Tibial artery (tissue), 4 donors: ENCODE results near the gene GPAT2.
"Not testable (repeated sequence)": the region's sequence is repeated elsewhere in the genome, so short reads cannot be mapped to it uniquely, and the experiment has no call there.

Experiments used
- DNase-seq, 2 donors: peaks; one replicate each; pipeline ENCODE4 v3.0.0-alpha.2; 2019
- H3K27ac ChIP-seq, 2 donors: fragments of 200-600 bp; sonication (generic) in 1 of 2; 1 replicate in 1 of 2; 2 replicates in 1 of 2; pipeline ENCODE4 v1.5.1; 2018 to 2019; ENCODE audit warnings: mild to moderate bottlenecking in 1 of 2
- H3K27me3 ChIP-seq, 2 donors: fragments of 200-600 bp; sonication (generic) in 1 of 2; one replicate each; pipeline versions ENCODE4 v1.5.1 to v1.6.0; 2016 to 2019
- H3K36me3 ChIP-seq, 3 donors: fragments of 200-600 bp; sonication (generic) in 2 of 3; one replicate each; pipeline ENCODE4 v1.5.1; 2016 to 2019; ENCODE audit warnings: mild to moderate bottlenecking in 2 of 3
- H3K4me1 ChIP-seq, 4 donors: fragments of 200-600 bp; sonication (generic) in 2 of 4; 1 replicate in 3 of 4; 2 replicates in 1 of 4; pipeline ENCODE4 v1.5.1; 2016 to 2019
- H3K4me3 ChIP-seq, 2 donors: fragments of 200-600 bp; sonication (generic) in 1 of 2; 1 replicate in 1 of 2; 2 replicates in 1 of 2; pipeline ENCODE4 v1.5.1; 2018 to 2019; ENCODE audit warnings: mild to moderate bottlenecking in 2 of 2
- H3K9me3 ChIP-seq, 3 donors: fragments of 200-600 bp; sonication (generic) in 1 of 3; one replicate each; pipeline ENCODE4 v1.5.1; 2016 to 2019
- intact Hi-C: fragments of 100-400 bp; cut with DNase I; formaldehyde crosslinking; loops from one replicate; pipeline ENCODE4 v1.15.0; 2023; ENCODE audit warnings: low total_unique reads
- TF ChIP-seq, protein P1 (sequence below), 2 experiments: fragments of 200-600 bp in 1 of 2; fragments of 450-650 bp in 1 of 2; IDR thresholded peaks; one replicate each; pipeline ENCODE4 v1.5.1; 2017 to 2019; ENCODE audit warnings: antibody characterized with exemption in 2 of 2, mild to moderate bottlenecking in 1 of 2, moderate library complexity in 1 of 2

Gene GPAT2

DNA sequence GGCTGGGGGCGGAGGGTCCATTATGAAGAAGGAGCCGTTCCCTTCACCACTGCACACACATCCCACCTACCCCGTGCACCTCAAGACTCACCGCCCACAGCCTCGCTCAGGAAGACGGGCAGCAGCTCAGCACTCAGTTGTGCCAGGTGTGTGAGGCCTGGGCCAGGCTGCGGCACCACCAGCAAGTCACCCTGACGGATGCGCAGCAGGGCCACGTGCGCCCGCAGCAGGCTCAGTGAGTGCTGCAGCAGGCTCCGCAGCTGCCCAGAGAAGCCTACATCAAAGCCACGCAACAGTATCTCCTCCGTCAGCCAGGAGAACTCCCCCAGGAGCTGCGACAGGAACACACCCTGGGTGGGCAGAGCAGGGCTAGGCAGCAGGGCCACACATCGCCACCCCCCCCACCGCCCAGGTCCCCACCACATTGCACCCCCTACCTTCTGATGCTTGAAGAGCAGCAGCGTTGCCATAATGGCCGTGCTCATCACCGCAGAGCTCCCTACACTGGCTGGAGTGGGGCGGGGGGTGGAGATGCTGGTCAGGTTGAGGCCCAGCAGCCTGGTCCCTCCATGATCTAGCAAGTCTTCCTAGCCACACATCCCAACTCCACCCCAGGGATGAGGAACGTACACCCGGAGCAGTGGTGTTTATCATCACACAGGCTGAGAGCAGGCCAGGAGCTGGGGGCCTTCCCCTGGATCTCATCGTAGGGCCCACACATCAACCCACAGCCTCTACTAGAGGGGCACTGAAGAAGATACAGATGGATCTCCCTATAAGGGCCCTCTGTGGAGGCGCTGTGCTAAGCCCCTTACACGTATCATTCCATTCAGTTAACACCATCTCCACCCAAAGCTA lies 10.2 kb downstream of the GPAT2 start:
- no peak for DNase-seq
- no peak overlapping the region for H3K4me3 ChIP-seq
- no peaks in the 10 kb centered on the region for H3K27me3 ChIP-seq
- TF ChIP-seq, protein P1, sequence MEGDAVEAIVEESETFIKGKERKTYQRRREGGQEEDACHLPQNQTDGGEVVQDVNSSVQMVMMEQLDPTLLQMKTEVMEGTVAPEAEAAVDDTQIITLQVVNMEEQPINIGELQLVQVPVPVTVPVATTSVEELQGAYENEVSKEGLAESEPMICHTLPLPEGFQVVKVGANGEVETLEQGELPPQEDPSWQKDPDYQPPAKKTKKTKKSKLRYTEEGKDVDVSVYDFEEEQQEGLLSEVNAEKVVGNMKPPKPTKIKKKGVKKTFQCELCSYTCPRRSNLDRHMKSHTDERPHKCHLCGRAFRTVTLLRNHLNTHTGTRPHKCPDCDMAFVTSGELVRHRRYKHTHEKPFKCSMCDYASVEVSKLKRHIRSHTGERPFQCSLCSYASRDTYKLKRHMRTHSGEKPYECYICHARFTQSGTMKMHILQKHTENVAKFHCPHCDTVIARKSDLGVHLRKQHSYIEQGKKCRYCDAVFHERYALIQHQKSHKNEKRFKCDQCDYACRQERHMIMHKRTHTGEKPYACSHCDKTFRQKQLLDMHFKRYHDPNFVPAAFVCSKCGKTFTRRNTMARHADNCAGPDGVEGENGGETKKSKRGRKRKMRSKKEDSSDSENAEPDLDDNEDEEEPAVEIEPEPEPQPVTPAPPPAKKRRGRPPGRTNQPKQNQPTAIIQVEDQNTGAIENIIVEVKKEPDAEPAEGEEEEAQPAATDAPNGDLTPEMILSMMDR (IDR thresholded peaks at IDR 0.05): no peak
- H3K27ac ChIP-seq: no peak overlapping the region
- no peaks in the 10 kb centered on the region for H3K9me3 ChIP-seq
- H3K4me1 ChIP-seq: peaks cover 0 to 4% (median 0%) of the 10 kb centered on the region in 4 donors
- intact Hi-C loops: loop anchor here (10.0 kb wide), 2 partner anchors 90 to 490 kb away; partner anchors contain the start of gene ADRA2B
- peaks cover 0 to 4% (median 0%) of the 10 kb centered on the region in 3 donors for H3K36me3 ChIP-seq

DNA sequence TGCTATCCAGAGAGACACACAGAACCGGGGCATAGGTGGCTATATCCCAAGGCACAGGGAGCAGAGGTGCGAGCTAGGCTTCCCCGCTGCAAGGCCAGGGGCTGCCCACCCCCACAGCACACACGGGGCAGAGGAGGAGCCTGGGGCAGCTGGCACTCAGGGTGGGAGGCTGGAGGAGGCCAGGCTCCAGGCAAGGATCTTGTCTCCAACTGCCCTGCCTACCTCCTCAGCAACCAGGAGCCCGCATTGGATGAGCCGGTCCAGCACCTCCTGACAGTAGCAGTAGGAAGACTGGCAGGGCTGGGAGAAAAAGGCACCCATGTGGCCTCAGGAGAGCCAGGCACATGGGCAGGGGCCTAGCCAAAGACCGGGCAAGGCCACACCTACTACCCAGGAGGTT lies 11.0 kb downstream of the GPAT2 start:
- H3K9me3 ChIP-seq, H3K27ac ChIP-seq, H3K4me1 ChIP-seq, DNase-seq, H3K27me3 ChIP-seq, H3K4me3 ChIP-seq, H3K36me3 ChIP-seq: not testable (repeated sequence)
- intact Hi-C loops: loop anchor here (10.0 kb wide), 2 partner anchors 91 to 491 kb away; partner anchors contain the start of gene ADRA2B

DNA sequence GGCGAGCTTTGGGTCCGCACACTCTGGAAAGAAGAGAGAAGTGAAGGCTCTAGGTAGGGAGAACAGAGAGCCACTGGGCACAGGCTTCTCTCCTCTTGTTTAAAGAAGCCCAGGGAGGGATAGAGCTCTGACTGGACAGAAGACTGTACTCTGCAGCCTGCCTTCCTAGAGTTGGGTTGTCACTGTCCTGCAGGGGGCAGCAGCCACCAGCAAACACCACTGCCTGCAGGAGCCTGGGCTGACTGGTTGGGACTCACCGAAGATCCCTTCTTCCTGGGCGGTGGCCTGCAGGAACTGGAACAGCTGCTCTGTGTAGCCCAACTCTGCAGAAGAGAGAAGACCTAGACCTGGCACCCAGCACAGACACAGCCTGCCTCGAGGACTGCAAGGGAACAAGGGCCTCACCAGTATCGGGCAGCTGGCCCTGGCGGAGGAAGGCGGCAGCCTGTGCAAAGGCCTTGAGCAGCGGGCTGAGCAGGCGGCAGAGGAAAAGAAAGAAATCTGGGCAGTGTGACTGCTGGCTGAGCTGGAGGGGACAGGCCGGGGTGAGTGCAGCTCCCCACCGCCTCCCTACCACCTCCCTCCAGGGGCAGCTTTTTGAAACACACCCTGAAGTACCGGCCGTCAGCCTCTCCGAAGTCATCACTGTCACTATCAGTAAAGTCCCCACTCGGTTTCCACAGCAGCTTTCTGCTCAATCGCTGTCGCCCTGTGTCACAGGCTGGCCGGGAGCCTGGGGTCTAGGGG lies 11.8 kb downstream of the GPAT2 start:
- TF ChIP-seq, protein P1 (IDR thresholded peaks at IDR 0.05): peak; percentile 68 to 82
- not testable (repeated sequence) for H3K27me3 ChIP-seq, H3K36me3 ChIP-seq, H3K4me3 ChIP-seq, H3K4me1 ChIP-seq, H3K9me3 ChIP-seq, H3K27ac ChIP-seq
- DNase-seq: peak; percentile 78 to 86
- intact Hi-C loops: loop anchor here (10.0 kb wide), 2 partner anchors 92 to 492 kb away; partner anchors contain the start of gene ADRA2B

DNA sequence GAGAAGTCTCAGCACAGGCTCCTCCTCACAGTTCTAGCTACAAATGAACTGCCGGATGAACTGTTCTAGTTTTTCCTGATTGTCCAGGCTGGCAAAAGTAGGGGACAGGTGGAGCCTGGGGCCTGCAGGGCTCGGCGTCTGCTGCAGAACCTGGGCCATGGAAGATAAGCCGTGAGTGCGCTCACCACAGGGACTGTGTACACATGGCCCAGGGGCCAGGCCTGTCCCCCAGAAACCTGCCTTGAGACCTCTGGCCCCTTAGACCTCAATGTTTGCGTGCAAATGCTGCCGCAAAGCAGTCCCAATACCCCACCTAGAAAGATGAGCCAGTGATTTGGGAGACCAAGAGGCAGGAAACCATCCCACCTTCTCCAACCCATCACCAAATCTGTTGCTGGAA lies 12.6 kb downstream of the GPAT2 start:
- H3K27me3 ChIP-seq, H3K9me3 ChIP-seq, H3K36me3 ChIP-seq, H3K27ac ChIP-seq, DNase-seq, H3K4me3 ChIP-seq, H3K4me1 ChIP-seq: not testable (repeated sequence)
- intact Hi-C loops: loop anchor here (10.0 kb wide), 2 partner anchors 93 to 493 kb away; partner anchors contain the start of gene ADRA2B

DNA sequence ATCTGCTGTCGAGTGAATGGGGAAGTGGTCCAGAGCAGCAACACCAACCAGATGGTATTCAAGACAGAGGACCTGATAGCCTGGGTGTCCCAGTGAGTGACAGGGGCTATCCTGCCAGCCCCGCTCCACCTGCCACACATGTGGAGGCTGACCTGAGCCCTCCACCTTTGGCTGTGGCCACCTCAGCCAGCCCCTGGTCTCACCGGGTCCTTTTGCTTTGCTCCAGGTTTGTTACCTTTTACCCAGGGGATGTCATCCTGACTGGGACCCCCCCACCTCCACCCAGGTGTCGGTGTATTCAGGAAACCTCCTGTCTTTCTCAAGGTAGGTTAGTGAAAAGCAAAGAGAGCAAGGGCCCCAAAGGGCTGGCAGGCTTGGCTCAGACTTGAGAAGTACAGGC lies 13.6 kb downstream of the GPAT2 start:
- not testable (repeated sequence) for DNase-seq, H3K27ac ChIP-seq, H3K27me3 ChIP-seq, H3K4me3 ChIP-seq, H3K9me3 ChIP-seq, H3K36me3 ChIP-seq, H3K4me1 ChIP-seq
- intact Hi-C loops: loop anchor here (10.0 kb wide), 2 partner anchors 94 to 494 kb away; partner anchors contain the start of gene ADRA2B

DNA sequence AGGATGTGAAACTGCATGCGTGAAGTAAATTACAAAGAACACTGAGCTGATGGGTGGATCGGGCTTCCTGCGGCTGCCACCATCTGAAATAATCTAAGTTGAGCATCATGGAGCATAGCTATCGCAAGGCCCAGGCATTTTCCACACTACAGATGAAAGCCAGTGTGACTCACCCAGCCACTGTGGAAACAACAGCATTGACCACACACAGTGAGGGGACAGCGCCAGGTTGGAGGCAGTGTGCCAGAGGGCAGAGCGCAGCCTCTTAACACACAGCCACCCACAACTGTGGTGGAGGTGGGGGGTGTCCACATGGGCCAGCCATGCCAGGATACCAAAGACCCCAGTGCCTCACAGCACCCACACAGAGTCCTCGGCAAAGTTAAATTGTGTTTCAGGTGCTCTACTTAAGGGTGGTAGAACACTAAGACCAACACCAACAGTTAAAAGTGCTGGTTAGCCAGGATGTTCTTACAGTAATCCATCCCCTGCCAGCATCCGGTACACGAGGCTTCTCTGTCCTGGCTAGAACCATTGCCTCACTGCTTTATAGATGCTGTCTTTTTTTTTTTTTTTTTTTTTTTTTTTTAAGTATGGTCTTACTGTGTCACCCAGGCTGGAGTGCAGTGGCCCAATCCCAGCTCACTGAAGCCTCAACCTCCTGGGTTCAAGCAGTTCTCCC lies 14.7 kb downstream of the GPAT2 start:
- H3K4me3 ChIP-seq, H3K27ac ChIP-seq, H3K36me3 ChIP-seq, H3K4me1 ChIP-seq, DNase-seq, H3K9me3 ChIP-seq, H3K27me3 ChIP-seq: not testable (repeated sequence)
- intact Hi-C loops: loop anchor here (10.0 kb wide), 2 partner anchors 95 to 495 kb away; partner anchors contain the start of gene ADRA2B

DNA sequence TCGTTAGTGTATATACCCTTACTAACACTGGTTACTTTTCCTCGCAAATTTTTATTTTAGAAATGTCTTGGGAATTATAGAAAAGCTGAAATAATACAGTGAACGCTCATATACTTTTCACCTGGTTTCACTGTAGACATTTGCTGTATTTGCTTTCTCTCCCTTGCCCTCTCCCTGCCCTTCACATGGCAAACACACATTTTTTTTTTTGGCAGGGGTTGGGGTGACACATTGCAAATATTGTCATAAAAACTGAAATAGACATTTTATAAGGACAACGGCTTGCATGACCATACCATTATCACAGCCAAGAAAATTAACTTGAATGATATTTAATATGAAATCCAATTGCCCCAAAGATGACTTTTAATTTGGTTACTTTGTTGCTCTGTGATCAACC lies 18.4 kb downstream of the GPAT2 start:
- H3K9me3 ChIP-seq, intact Hi-C loops, H3K4me1 ChIP-seq, DNase-seq, H3K4me3 ChIP-seq, H3K27me3 ChIP-seq, H3K27ac ChIP-seq, H3K36me3 ChIP-seq: not testable (repeated sequence)

DNA sequence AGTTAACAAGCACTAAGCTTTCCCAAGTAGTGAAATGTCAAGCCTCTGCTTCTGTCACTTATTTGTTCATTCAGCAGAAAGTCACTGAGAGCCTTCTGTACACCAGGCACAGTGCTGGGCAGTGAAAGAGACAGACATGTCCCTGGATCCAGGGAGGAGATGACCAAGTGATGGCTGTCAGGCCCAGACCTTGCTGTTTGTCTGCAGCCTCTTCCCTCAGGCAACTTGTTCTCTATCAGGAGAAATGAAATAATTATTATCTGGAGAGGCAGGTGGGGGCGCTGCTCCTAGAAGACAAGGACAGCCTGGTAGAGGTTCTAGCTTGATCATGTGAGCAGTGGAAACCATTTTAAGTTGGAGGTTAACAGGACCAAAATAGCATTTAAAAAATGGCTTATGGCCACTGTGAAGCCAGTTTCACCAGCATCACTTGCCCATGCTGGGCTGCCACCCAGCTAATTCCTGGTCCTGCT lies 21.9 kb downstream of the GPAT2 start:
- peaks cover 0 to 14% (median 9%) of the 10 kb centered on the region in 4 donors for H3K4me1 ChIP-seq
- H3K9me3 ChIP-seq, H3K27me3 ChIP-seq, H3K27ac ChIP-seq, H3K36me3 ChIP-seq, DNase-seq, intact Hi-C loops, H3K4me3 ChIP-seq: not testable (repeated sequence)

DNA sequence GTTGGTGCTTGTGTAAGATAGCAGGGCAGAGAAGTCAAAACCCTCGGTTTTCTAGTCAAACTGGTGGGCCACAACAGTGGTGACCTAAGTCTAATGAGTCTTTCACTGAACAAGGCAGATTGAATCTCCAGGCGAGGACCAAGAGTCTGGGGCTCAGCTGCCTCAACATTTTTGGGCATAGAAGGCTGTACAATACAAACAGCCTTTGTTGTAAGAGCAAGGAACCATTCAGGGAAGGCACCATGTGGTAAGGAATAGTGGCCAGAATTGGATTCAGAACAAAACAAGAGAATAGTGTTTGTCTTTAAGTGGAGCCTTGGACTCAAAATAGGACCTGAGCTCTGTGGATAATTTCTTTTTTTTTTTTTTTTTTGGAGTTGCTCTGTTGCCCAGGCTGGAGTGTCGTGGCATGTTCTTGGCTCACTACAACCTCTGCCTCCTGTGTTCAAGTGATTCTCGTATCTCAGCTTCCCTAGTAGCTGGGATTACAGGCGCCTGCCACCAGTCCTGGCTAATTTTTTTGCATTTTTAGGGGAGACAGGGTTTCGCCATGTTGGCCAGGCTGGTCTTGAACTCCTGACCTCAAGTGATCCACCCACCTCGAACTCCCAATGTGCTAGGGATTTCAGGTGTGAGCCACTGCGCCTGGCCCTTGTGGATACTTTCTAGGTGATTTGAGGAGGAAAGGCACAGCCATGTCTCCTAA lies 22.5 kb downstream of the GPAT2 start:
- not testable (repeated sequence) for DNase-seq

More for the DNA sequence above, 22.5 kb downstream of the GPAT2 start:
- H3K27me3 ChIP-seq, H3K9me3 ChIP-seq, H3K4me3 ChIP-seq, H3K36me3 ChIP-seq, intact Hi-C loops: not testable (repeated sequence)
- H3K4me1 ChIP-seq: peaks cover 0 to 14% (median 9%) of the 10 kb centered on the region in 4 donors
- peak overlapping the region in 1 of 2 donors; percentile 58 for H3K27ac ChIP-seq
